NCI-H2029 (cell line): ENCODE data around the gene FGR.
"Not testable (repeated sequence)": the region's sequence is repeated elsewhere in the genome, so short reads cannot be mapped to it uniquely, and the experiment has no call there.

ENCODE experiments used
- DNase-seq: peaks from one replicate; lab custom pipeline; 2025; lab: John Stamatoyannopoulos, UW

Gene FGR

GRCh38 chr1:27659497-27660299 lies 24.7 kb upstream of the FGR start:
- DNase-seq = peak; percentile 49

GRCh38 chr1:27658951-27659496 lies 24.0 kb upstream of the FGR start:
- DNase-seq = no peak

DNA sequence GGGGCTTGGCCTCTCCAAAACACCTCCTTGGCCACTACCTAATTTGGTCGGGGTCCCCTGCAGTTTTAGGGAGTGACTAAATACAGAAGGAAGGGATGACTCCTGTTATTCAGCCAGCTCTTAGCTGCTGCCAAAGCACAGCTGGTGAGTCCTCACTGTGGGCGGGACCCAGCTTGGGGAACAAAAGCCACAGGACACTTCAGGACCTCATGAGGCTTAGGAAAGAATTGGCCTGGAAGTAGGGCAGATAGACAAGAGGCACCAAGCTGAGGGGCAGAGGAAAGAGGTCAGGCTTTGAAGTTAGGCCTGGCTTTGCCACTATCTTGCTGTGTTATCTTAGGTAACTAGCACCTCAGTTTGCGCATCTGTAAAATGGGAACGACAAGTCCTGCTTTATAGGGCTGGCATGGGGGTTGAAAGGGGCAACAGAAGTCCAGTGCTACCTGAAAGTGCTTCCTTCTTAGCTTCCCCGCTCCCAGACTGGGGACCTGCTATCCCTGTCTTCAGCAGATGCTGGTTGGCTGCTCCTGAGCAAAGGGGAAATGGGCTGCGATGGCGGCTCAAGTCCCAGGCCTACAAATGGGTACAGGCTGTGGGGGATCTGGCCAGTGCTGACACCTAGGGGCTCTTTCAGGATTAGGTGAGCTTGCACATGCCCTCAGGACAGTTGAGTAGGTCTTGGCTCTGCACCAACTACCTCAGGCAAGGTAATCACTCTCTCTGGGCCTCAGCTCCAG lies 21.3 kb upstream of the FGR start:
- peak; percentile 53 for DNase-seq

GRCh38 chr1:27655151-27655937 lies 20.4 kb upstream of the FGR start:
- DNase-seq = no peak

DNA sequence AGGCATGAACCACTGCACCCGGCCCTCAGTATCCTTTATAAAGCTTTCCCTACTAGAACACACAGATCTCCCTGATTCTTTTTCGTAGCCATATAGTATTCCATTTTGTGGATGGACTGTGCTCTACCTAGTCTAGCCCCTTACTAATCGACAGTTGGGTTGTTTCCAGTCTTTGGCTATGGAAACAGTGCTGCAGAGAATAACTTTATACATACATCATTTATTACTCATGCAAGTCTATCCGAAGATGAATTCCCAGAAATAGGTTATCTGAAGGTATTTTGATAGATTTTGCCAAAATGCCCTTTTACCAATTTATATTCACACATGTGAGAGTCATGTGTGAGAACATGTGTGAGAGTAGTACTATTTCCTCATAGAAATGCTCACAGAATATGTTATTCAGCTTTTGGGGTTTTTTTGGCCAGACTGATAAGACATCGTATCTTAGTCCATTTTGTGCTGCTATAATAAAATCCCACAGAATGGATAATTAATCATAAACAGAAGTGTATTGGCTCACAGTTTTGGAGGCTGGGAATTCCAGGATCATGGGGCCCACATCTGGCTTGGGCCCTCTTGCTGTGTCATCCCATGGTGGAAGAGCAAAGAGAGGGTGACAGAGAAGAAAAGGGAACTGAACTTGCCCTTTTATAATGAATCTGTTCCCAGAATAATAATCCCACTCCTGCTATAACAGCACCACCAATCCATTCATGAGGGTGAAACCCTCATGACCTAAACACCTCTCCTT lies 17.3 kb upstream of the FGR start:
- DNase-seq = no peak

DNA sequence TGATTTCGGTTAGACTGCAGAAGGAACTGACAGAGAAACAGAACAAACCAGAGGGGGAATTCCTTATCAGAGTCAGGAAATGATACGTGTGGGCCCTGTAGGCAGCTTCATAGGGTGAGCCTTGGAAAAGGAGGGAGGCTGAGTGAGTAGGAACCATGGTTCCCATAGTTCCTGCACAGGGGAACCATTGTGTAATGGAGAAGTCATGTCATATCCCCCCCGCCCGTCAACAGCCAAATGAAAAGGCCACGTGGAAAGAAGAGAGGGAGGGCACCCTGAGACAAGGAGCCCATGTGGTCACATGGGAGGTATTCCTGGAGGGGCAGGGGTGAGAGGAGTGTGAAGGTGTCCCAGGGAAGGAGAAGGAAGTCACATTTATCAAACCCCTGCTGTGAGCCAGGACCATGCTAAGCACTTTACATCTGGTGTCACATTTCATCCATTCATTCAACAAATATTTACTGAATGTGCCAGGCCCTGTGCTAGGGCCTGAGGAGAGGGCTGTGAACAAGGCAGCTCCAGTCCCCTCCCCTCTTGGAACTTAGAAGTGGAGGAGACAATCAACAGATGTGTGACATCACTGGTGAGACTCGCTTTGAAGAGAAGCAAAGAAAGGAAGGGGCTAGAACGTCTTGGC lies 15.7 kb upstream of the FGR start:
- peak; percentile 78 for DNase-seq

GRCh38 chr1:27650171-27650538 lies 15.2 kb upstream of the FGR start:
- DNase-seq = no peak

GRCh38 chr1:27649306-27649635 lies 14.3 kb upstream of the FGR start:
- DNase-seq = no peak

- no peak for DNase-seq
Observed at GRCh38 chr1:27648602-27649305, 13.8 kb upstream of the FGR start.

DNA sequence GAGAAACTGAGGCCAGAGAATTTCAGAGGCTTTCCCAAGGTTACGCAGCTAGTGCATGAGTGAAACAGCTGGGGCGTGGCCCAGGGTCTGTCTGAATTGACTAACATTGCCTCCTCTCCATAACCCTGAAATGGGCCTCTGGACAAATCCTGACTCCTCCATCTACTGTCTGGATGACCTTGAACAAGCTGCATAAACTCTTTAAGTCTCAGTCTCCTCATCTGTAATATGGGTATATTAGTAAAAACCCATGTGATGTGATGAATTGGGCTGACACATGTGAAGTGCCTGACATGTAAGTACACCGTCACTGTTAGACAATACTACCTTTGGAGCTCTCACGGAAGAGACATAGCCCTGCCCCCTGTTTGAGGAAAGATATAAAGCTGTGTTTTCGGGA lies 12.3 kb upstream of the FGR start:
- no peak for DNase-seq

GRCh38 chr1:27646676-27647075 lies 11.7 kb upstream of the FGR start:
- no peak for DNase-seq

DNA sequence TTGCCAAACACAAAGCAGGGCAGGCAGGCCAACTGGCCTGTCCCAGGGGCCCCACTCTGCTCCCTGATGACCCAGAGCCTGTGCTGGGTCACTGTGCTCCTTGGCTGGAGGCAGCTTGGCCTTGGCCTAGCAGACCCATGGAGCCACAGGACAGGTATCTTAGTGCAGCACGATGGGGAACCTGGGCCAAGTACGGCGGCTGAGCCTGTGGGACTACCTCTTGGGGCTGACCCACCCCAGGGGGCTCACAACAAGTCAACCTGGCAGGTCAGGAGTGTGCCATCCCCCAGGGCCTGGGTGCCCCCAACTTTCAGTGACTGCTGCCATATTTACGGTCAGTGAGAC lies 10.1 kb upstream of the FGR start:
- DNase-seq = no peak

DNA sequence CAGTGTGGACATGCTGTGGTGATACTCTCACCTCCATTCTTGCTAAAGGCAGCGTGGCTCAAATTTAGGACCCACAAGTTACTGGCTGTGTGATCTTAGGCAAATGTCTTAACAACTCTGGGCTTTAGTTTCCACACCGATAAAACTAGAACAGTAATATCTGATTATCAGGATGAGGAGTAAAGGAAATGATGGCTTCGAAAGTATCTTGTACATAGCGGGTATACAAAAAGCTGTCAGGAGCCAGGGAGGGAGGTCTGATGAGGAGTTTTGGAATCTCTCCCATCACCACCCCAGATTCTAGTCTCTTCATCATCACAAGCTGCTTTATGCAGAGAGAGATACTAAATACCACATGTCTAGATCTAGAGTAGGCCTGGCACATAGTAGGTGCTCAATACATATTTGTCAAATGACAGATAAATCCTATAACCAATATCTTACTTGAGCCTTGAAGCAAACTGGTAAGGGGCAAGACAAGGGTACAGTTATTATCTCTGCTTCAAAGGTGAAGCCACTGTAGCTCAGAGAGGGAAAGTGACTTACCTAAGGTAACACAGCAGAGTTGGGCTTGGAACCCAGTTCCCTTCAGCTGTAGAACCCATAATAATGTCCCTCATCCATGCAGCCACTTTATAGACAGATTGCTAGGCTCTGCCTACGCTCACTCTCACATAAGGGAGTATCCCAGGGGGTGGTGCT lies 9.5 kb upstream of the FGR start:
- no peak for DNase-seq

- DNase-seq = no peak
Observed at GRCh38 chr1:27643600-27644368, 8.8 kb upstream of the FGR start.

- not testable (repeated sequence) for DNase-seq
Observed at GRCh38 chr1:27640514-27640913, 5.5 kb upstream of the FGR start.

DNA sequence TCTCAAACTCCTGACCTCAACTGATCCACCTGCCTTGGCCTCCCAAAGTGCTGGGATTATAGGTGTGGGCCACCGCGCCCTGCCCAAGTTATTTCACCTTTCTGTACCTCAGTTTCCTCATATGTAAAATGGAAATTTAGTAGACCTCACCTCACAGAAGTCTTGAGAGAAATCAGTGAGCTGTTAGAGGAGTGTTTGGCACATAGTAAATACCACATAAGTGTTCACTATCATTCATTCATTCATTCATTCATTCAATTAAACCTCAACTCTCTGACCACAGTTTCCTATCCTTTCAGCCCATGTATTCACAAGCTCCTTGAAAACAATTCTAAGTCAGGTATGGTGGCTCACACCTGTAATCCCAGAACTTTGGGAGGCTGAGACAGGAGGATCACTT lies 3.8 kb upstream of the FGR start:
- no peak for DNase-seq

DNA sequence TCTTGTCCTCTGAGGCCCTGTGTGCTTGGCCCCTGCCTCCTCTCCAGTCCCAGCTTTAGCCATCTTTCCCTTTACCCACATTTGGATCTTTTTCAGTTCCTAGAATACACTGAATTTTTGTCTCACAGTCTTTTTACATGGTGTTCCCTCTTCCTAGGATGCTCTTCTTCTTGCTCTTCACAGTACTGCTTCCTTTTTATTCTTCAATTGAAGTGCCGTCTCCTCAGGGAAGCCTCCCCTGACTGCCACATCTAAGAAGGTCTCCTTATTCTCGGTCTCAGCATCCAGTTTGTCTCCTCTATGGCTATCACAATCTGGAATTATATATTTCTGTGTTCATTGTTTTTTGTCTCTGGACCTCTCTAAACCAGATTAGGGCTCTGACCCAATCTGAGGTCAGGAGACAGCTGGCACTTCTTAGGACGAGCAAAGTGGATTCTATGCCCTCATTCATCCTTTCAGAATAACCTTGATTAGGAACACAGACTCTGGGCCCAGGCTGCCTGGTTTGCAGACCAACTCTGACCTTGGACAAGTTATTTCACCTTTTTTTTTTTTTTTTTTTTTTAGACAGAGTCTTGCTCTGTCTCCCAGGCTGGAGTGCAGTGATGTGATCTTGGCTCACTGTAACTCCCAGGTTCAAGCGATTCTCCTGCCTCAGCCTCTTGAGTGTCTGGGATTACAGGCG lies 3.2 kb upstream of the FGR start:
- DNase-seq = no peak

DNA sequence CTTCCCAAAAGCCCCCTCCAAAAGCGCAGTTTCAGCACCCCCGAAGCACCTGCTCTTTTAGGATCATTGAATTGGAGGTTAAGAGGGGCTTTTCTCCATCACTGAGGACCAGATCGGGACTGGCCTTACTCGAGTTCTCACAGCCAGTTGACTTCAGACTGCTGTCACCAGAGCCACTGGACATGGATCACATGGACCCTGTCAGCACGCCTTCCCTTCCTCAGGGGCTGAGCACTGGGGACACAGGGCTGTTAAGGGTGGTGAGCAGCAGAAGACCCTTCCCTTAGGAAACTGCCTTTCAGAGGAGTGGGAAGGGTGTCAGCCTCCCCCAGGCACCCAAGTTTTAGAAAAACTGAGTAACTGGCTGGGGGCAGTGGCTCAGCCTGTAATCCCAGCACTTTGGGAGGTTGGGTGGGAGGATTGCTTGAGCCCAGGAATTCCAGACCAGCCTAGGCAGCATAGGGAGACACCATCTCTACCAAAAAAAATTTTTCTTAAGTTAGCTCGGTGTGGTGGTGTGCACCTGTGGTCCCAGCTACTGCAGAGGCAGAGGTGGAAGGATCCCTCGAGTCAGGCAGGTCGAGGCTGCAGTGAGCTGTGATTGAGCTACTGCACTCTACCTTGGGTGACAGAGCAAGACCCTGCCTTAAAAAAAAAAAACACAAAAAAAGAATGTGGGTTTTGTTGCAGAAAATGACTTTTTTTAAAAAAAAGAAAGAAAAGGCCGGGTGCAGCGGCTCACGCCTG lies 584 bp upstream of the FGR start:
- DNase-seq = no peak
